A549 (cell line): ENCODE results near the gene SEMA7A. TPM values are rescaled to one million over a fixed set of nuclear protein-coding genes. Genes with fewer than 3 reads are reported as not detected.

ENCODE experiments used
- ATAC-seq, 2 experiments: fragments of 200-7000 bp in 1 of 2; fragments of >200 bp in 1 of 2; cut with Nextera tagmentation in 1 of 2; cut with Tn5 transposase in 1 of 2; 3 replicates each; pipeline versions ENCODE4 v1.8.0 to v1.9.1; 2018 to 2020; ENCODE audit warnings: mild to moderate bottlenecking in 1 of 2, moderate library complexity in 1 of 2
- CTCF ChIA-PET: fragments of 300-600 bp; sonication (Branson Sonifier 250); formaldehyde crosslinking; extraction: SDS; loops from one replicate; lab custom pipeline; 2021; ENCODE audit warnings: antibody characterized with exemption, inconsistent platforms; lab: Yijun Ruan, JAX
- POLR2A ChIA-PET: fragments of 350-600 bp; formaldehyde crosslinking; extraction: SDS; loops from one replicate; lab custom pipeline; 2021; ENCODE audit warnings: antibody characterized with exemption, inconsistent platforms; lab: Yijun Ruan, JAX
- DNase-seq, 2 experiments: peaks; one replicate each; pipeline versions ENCODE4 v3.0.0 to v3.0.0-alpha.2; 2011 to 2016; ENCODE audit warnings: low read depth in 1 of 2, low spot score in 1 of 2
- FAIRE-seq: peaks from 2 replicates; lab custom pipeline; 2011; peaks lifted over from hg19 to GRCh38; lab: Jason Lieb, UNC
- H3K27ac ChIP-seq, 2 experiments: fragments of >200 bp; sonication (Bioruptor Twin); formaldehyde crosslinking; 3 replicates each; pipeline ENCODE4 v1.5.1; 2016 to 2017
- H3K4me1 ChIP-seq: fragments of >200 bp; sonication (Bioruptor Twin); formaldehyde crosslinking; 3 replicates; pipeline ENCODE4 v1.6.1; 2016
- H3K4me2 ChIP-seq: fragments of >200 bp; sonication (Bioruptor Twin); formaldehyde crosslinking; 3 replicates; pipeline ENCODE4 v1.6.1; 2016
- H3K4me3 ChIP-seq: fragments of >200 bp; sonication (Bioruptor Twin); formaldehyde crosslinking; 3 replicates; pipeline ENCODE4 v1.5.1; 2016
- H3K9me3 ChIP-seq: fragments of >200 bp; sonication (Bioruptor Twin); formaldehyde crosslinking; 3 replicates; pipeline ENCODE4 v1.6.1; 2016
- BHLHE40 ChIP-seq: IDR thresholded peaks from 2 replicates; pipeline ENCODE4 v1.6.1; 2012; ENCODE audit warnings: low read depth, low read length, inconsistent platforms
- CBX8 ChIP-seq: fragments of 200-600 bp; sonication (generic); IDR thresholded peaks from 2 replicates; pipeline ENCODE4 v1.6.1; 2016
- CHD2 ChIP-seq: fragments of 150-350 bp; IDR thresholded peaks from 2 replicates; pipeline ENCODE4 v1.6.1; 2014; ENCODE audit warnings: low read length; ENCODE audit not compliant: partially characterized antibody
- CHD4 ChIP-seq: fragments of 200-600 bp; sonication (generic); IDR thresholded peaks from 2 replicates; pipeline ENCODE4 v1.6.1; 2016; ENCODE audit warnings: antibody characterized with exemption, mild to moderate bottlenecking, borderline replicate concordance
- EHF ChIP-seq: fragments of 250-450 bp; sonication (Bioruptor Pico); IDR thresholded peaks from 2 replicates; pipeline ENCODE4 v1.5.0; 2020; ENCODE audit warnings: mild to moderate bottlenecking
- EHMT2 ChIP-seq: fragments of 200-600 bp; sonication (generic); IDR thresholded peaks from 2 replicates; pipeline ENCODE4 v1.6.1; 2016; ENCODE audit warnings: antibody characterized with exemption, low read depth, mild to moderate bottlenecking, moderate library complexity
- EP300 ChIP-seq, 2 experiments: fragments of >200 bp; sonication (Bioruptor Twin); formaldehyde crosslinking; IDR thresholded peaks; 2 replicates in 1 of 2; 3 replicates in 1 of 2; pipeline ENCODE4 v1.6.1; 2016 to 2017
- FOSB ChIP-seq: fragments of 250-450 bp; sonication (Bioruptor Pico); IDR thresholded peaks from 2 replicates; pipeline ENCODE4 v1.5.0; 2020; ENCODE audit warnings: mild to moderate bottlenecking, moderate library complexity
- FOSL2 ChIP-seq, 2 experiments: fragments of 450-650 bp in 1 of 2; fragments of >200 bp in 1 of 2; sonication (Bioruptor Twin) in 1 of 2; formaldehyde crosslinking; IDR thresholded peaks; 2 replicates each; pipeline versions ENCODE4 v1.5.0 to v1.6.1; 2016 to 2020; ENCODE audit warnings: mild to moderate bottlenecking in 1 of 2, moderate library complexity in 1 of 2
- HMGXB4 ChIP-seq: fragments of 250-450 bp; sonication (Bioruptor Pico); IDR thresholded peaks from 2 replicates; pipeline ENCODE4 v1.5.0; 2021; ENCODE audit warnings: mild to moderate bottlenecking, moderate library complexity, borderline replicate concordance
- HOXB5 ChIP-seq: fragments of 250-450 bp; sonication (Bioruptor Pico); IDR thresholded peaks from 2 replicates; pipeline ENCODE4 v1.5.0; 2020; ENCODE audit warnings: mild to moderate bottlenecking, moderate library complexity
- JUN ChIP-seq, 2 experiments: fragments of >200 bp; sonication (Bioruptor Twin); formaldehyde crosslinking; IDR thresholded peaks; 2 replicates in 1 of 2; 3 replicates in 1 of 2; pipeline ENCODE4 v1.6.1; 2016 to 2017
- KDM5A ChIP-seq: fragments of 200-600 bp; sonication (generic); IDR thresholded peaks from 2 replicates; pipeline ENCODE4 v1.6.1; 2016; ENCODE audit warnings: antibody characterized with exemption, mild to moderate bottlenecking
- MYC ChIP-seq: IDR thresholded peaks from 2 replicates; pipeline ENCODE4 v1.6.1; 2012; ENCODE audit warnings: mild to moderate bottlenecking, inconsistent platforms, low read length, improper control_type of control experiment, borderline replicate concordance
- PHF8 ChIP-seq: fragments of 200-600 bp; sonication (generic); IDR thresholded peaks from 2 replicates; pipeline ENCODE4 v1.6.1; 2016; ENCODE audit warnings: low read depth, mild to moderate bottlenecking, antibody characterized with exemption, moderate library complexity, borderline replicate concordance
- RARB ChIP-seq: fragments of 250-450 bp; sonication (Bioruptor Pico); IDR thresholded peaks from 2 replicates; pipeline ENCODE4 v1.8.0; 2021; ENCODE audit warnings: mild to moderate bottlenecking, moderate library complexity
- RFX5 ChIP-seq: fragments of 450-650 bp; IDR thresholded peaks from 2 replicates; pipeline ENCODE4 v1.7.1; 2014; ENCODE audit warnings: antibody characterized with exemption, mild to moderate bottlenecking, moderate library complexity
- TFCP2L1 ChIP-seq: fragments of 250-450 bp; sonication (Bioruptor Pico); IDR thresholded peaks from 2 replicates; pipeline ENCODE4 v1.5.0; 2021; ENCODE audit warnings: mild to moderate bottlenecking
- ZC3H11A ChIP-seq: fragments of 450-650 bp; IDR thresholded peaks from 2 replicates; pipeline ENCODE4 v1.6.1; 2014; ENCODE audit warnings: antibody characterized with exemption, mild to moderate bottlenecking
- ZFP36 ChIP-seq: fragments of 450-650 bp; IDR thresholded peaks from 2 replicates; pipeline ENCODE4 v1.6.1; 2014; ENCODE audit warnings: borderline replicate concordance; ENCODE audit not compliant: partially characterized antibody
- ZNF302 ChIP-seq: fragments of 250-450 bp; sonication (Bioruptor Pico); IDR thresholded peaks from 2 replicates; pipeline ENCODE4 v1.9.0; 2021; ENCODE audit warnings: inconsistent platforms, mild to moderate bottlenecking, moderate library complexity
- WGBS: methylation state at CpG from one replicate; pipeline ENCODE4 v1.1.6; 2017; ENCODE audit errors: missing lambda C conversion rate; 5-methylcytosine and 5-hydroxymethylcytosine counted together
- polyA plus RNA-seq, 4 experiments: library from polyadenylated mRNA; depleted of rRNA in 3 of 4; stranded (reverse); fragments of >200 nt; fragmentation: RNase III in 1 of 4; extraction: RNeasy Plus Mini Kit Qiagen cat#74134 plus additional on column Dnase treatment in 1 of 4; gene quantifications; 2 replicates in 3 of 4; 3 replicates in 1 of 4; pipeline ENCODE4 v1.2.3, GENCODE V29; 2011 to 2017
- TF ChIP-seq, protein P1 (sequence below): fragments of 250-450 bp; sonication (Bioruptor Pico); IDR thresholded peaks from 2 replicates; pipeline ENCODE4 v1.5.0; 2020; ENCODE audit warnings: low read depth, mild to moderate bottlenecking, moderate library complexity
- TF ChIP-seq, protein P2 (sequence below): fragments of 150-350 bp; IDR thresholded peaks from 2 replicates; pipeline ENCODE4 v1.6.1; 2014; ENCODE audit warnings: low read depth, mild to moderate bottlenecking, low read length
- TF ChIP-seq, protein P3 (sequence below): IDR thresholded peaks from 2 replicates; pipeline ENCODE4 v1.6.1; 2012

SEMA7A gene
- polyA plus RNA-seq, 2 of the 4 experiments (the other 2 are of a cell fraction) = 0.44 to 1.2 TPM

GRCh38 chr15:74432271-74432967 lies 1.3 kb downstream of the SEMA7A start:
- ATAC-seq (peak in 1 of 2 experiments; percentile 13; a peak in 2 of 6 replicates), DNase-seq (no peak), FAIRE-seq (no peak)
- TF ChIP-seq EP300 (IDR thresholded peaks at IDR 0.05) = no peak
- TF ChIP-seq EHF (CRISPR knock-in tag) = no peak
- TF ChIP-seq RFX5 = no peak
- no peak for TF ChIP-seq EHMT2
- no peak for TF ChIP-seq TFCP2L1 (CRISPR knock-in tag)
- no peak for TF ChIP-seq ZC3H11A
- ChIA-PET CTCF (interaction anchor here (0.7 to 36.0 kb wide), 2 partner anchors 54 to 417 kb away, joined by 3 to 681 read pairs; partner anchors contain the start of gene CYP11A1), POLR2A (no interaction called here)
- Histone ChIP-seq H3K4me2 (peak overlapping the region; percentile 89), H3K27ac (no peak overlapping the region), H3K9me3 (no peaks in the 10 kb centered on the region), H3K4me1 (peaks cover 10% of the 10 kb centered on the region; the same call in 2 of the 3 replicates), H3K4me3 (peak overlapping the region; percentile 73; the same call in 2 of the 3 replicates)
- WGBS = 69% methylated on average over 9 of the region's 21 CpGs

- WGBS = 90% methylated on average over 6 of the region's 8 CpGs
- POLR2A ChIA-PET = no interaction called here
- DNase-seq (no peak), ATAC-seq (0 out of 6 replicates have a peak, but pooled peaks of 1 of the 2 experiments have one; percentile 7)
- no peaks in the 10 kb centered on the region for H3K9me3 ChIP-seq
- no peak for TF ChIP-seq TFCP2L1 (CRISPR knock-in tag)
- TF ChIP-seq, all 56 proteins: peak for 0
- H3K4me3 ChIP-seq = no peak overlapping the region
- no peak for FAIRE-seq
- no peak overlapping the region for H3K27ac ChIP-seq
- H3K4me1 ChIP-seq = peaks cover 10% of the 10 kb centered on the region; the same call in 2 of the 3 replicates
- CTCF ChIA-PET = interaction anchor here (0.6 to 36.0 kb wide), 5 partner anchors 8 to 337 kb away, joined by 3 to 681 read pairs (median 4); partner anchors contain the start of gene CYP11A1
- no peak overlapping the region for H3K4me2 ChIP-seq
Measured at GRCh38 chr15:74431645-74432044, 2.1 kb downstream of the SEMA7A start.

GRCh38 chr15:74431116-74431515 lies 2.6 kb downstream of the SEMA7A start:
- TF ChIP-seq TFCP2L1 (CRISPR knock-in tag) = no peak
- no peak for TF ChIP-seq RARB (CRISPR knock-in tag)
- TF ChIP-seq MYC = no peak
- TF ChIP-seq, protein P1, sequence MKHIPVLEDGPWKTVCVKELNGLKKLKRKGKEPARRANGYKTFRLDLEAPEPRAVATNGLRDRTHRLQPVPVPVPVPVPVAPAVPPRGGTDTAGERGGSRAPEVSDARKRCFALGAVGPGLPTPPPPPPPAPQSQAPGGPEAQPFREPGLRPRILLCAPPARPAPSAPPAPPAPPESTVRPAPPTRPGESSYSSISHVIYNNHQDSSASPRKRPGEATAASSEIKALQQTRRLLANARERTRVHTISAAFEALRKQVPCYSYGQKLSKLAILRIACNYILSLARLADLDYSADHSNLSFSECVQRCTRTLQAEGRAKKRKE (CRISPR knock-in tag) = no peak
- TF ChIP-seq CHD2 = no peak
- Histone ChIP-seq H3K9me3 (no peaks in the 10 kb centered on the region), H3K27ac (no peak overlapping the region), H3K4me3 (no peak overlapping the region), H3K4me2 (no peak overlapping the region), H3K4me1 (peaks cover 10% of the 10 kb centered on the region; the same call in 2 of the 3 replicates)
- ChIA-PET CTCF (interaction anchor here (0.6 to 36.0 kb wide), 5 partner anchors 8 to 338 kb away, joined by 3 to 681 read pairs (median 4); partner anchors contain the start of gene CYP11A1), POLR2A (no interaction called here)
- DNase-seq = no peak
- 91% methylated on average over 1 of the region's 1 CpG for WGBS
- ATAC-seq = no peak
- FAIRE-seq = no peak

GRCh38 chr15:74430510-74430951 lies 3.2 kb downstream of the SEMA7A start:
- FAIRE-seq (no peak), DNase-seq (no peak), ATAC-seq (no peak)
- Histone ChIP-seq H3K4me3 (no peak overlapping the region), H3K4me1 (peaks cover 10% of the 10 kb centered on the region; the same call in 2 of the 3 replicates), H3K4me2 (no peak overlapping the region), H3K9me3 (no peaks in the 10 kb centered on the region), H3K27ac (no peak overlapping the region)
- ChIA-PET CTCF (interaction anchor here (1.0 to 36.0 kb wide), 4 partner anchors 9 to 52 kb away, joined by 3 to 681 read pairs (median 4); partner anchors contain the start of gene CYP11A1), POLR2A (no interaction called here)
- WGBS = 48% methylated on average over 5 of the region's 6 CpGs
- no peak for TF ChIP-seq JUN (IDR thresholded peaks at IDR 0.05)
- TF ChIP-seq TFCP2L1 (CRISPR knock-in tag) = no peak
- TF ChIP-seq FOSL2 (IDR thresholded peaks at IDR 0.05) = no peak
- no peak for TF ChIP-seq FOSL2 (CRISPR knock-in tag; IDR thresholded peaks at IDR 0.05)
- no peak for TF ChIP-seq HOXB5 (CRISPR knock-in tag)
- no peak for TF ChIP-seq KDM5A
- TF ChIP-seq, protein P2, sequence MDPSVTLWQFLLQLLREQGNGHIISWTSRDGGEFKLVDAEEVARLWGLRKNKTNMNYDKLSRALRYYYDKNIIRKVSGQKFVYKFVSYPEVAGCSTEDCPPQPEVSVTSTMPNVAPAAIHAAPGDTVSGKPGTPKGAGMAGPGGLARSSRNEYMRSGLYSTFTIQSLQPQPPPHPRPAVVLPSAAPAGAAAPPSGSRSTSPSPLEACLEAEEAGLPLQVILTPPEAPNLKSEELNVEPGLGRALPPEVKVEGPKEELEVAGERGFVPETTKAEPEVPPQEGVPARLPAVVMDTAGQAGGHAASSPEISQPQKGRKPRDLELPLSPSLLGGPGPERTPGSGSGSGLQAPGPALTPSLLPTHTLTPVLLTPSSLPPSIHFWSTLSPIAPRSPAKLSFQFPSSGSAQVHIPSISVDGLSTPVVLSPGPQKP = no peak
- TF ChIP-seq FOSB (CRISPR knock-in tag) = no peak
- TF ChIP-seq, protein P3, sequence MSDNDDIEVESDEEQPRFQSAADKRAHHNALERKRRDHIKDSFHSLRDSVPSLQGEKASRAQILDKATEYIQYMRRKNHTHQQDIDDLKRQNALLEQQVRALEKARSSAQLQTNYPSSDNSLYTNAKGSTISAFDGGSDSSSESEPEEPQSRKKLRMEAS = no peak
- no peak for TF ChIP-seq EHMT2
- no peak for TF ChIP-seq ZFP36
- TF ChIP-seq ZNF302 (CRISPR knock-in tag) = no peak
- no peak for TF ChIP-seq CHD4
- TF ChIP-seq HMGXB4 (CRISPR knock-in tag) = no peak
- no peak for TF ChIP-seq RFX5
- TF ChIP-seq PHF8 = no peak
- no peak for TF ChIP-seq BHLHE40
- no peak for TF ChIP-seq CBX8
